Endodermal cell (in vitro differentiated cells): ENCODE measurements around the gene CHCHD5. TPM values are rescaled to one million over a fixed set of nuclear protein-coding genes. Genes with fewer than 3 reads are reported as not detected.
"Not testable (repeated sequence)": the region's sequence is repeated elsewhere in the genome, so short reads cannot be mapped to it uniquely, and the experiment has no call there.

Source experiments
- DNase-seq: peaks from one replicate; pipeline ENCODE4 v3.0.0-alpha.2; 2017
- H3K27ac ChIP-seq: 2 replicates; pipeline ENCODE4 v1.5.1; 2013; ENCODE audit warnings: mild to moderate bottlenecking, low read depth, low read length, moderate library complexity
- H3K27me3 ChIP-seq: 2 replicates; pipeline ENCODE4 v1.6.1; 2013; ENCODE audit warnings: mild to moderate bottlenecking, low read length, moderate library complexity; ENCODE audit not compliant: insufficient read depth, control insufficient read depth, poor library complexity, severe bottlenecking
- H3K36me3 ChIP-seq: 2 replicates; pipeline ENCODE4 v1.7.0; 2013; ENCODE audit warnings: mild to moderate bottlenecking, low read length, moderate library complexity; ENCODE audit not compliant: control insufficient read depth, insufficient read depth
- H3K4me1 ChIP-seq: one replicate; pipeline ENCODE4 v1.7.0; 2013; ENCODE audit warnings: low read length; ENCODE audit not compliant: control insufficient read depth, insufficient read depth
- H3K4me3 ChIP-seq: 2 replicates; pipeline ENCODE4 v1.5.1; 2013; ENCODE audit warnings: mild to moderate bottlenecking, low read length, moderate library complexity
- H3K9ac ChIP-seq: 2 replicates; pipeline ENCODE4 v1.6.1; 2013; ENCODE audit warnings: mild to moderate bottlenecking, low read length, moderate library complexity; ENCODE audit not compliant: poor library complexity, severe bottlenecking; ENCODE audit errors: extremely low read depth
- H3K9me3 ChIP-seq: 2 replicates; pipeline ENCODE4 v1.6.1; 2013; ENCODE audit warnings: mild to moderate bottlenecking, low read length, moderate library complexity; ENCODE audit not compliant: control insufficient read depth
- H3K27ac Mint-ChIP-seq: 2 replicates; pipeline ENCODE4 v1.8.0; 2020; ENCODE audit warnings: mixed read lengths
- H3K27me3 Mint-ChIP-seq: 2 replicates; pipeline ENCODE4 v1.8.0; 2021; ENCODE audit warnings: mild to moderate bottlenecking, mixed read lengths; ENCODE audit not compliant: insufficient read depth
- H3K36me3 Mint-ChIP-seq: 2 replicates; pipeline ENCODE4 v1.8.0; 2020; ENCODE audit warnings: low read depth, mixed read lengths
- H3K4me1 Mint-ChIP-seq: 2 replicates; pipeline ENCODE4 v1.8.0; 2020; ENCODE audit warnings: mixed read lengths
- H3K4me3 Mint-ChIP-seq: 2 replicates; pipeline ENCODE4 v1.8.0; 2020; ENCODE audit warnings: mild to moderate bottlenecking, moderate library complexity, mixed read lengths
- H3K9me3 Mint-ChIP-seq: 2 replicates; pipeline ENCODE4 v1.8.0; 2020; ENCODE audit warnings: mild to moderate bottlenecking, mixed read lengths
- WGBS, 2 experiments: methylation state at CpG; one replicate each; pipeline versions ENCODE4 v1.1.5 to v1.1.7; 2013; ENCODE audit warnings: missing lambda C conversion rate in 2 of 2, mixed read lengths in 1 of 2; ENCODE audit not compliant: insufficient coverage in 1 of 2, insufficient read length in 1 of 2; 5-methylcytosine and 5-hydroxymethylcytosine counted together
- total RNA-seq, 2 donors: library from RNA; stranded (reverse); fragmentation: NEBNext Ultra II Directional in 1 of 2; extraction: Animal tissue kit (Norgen Biotek cat#: 25700) in 1 of 2; gene quantifications; 2 replicates in 1 of 2; 3 replicates in 1 of 2; pipeline ENCODE4 v1.2.1, GENCODE V29; 2021
- TF ChIP-seq, protein P1 (sequence below): fragments of 200-600 bp; sonication (generic); conservative IDR thresholded peaks from 2 replicates; pipeline ENCODE4 v1.5.0; 2021; ENCODE audit warnings: antibody characterized with exemption, mild to moderate bottlenecking

CHCHD5 gene
- total RNA-seq, 2 donors from 2014 or later: 39.1 to 48.2 TPM

GRCh38 chr2:112548980-112549379 is 35.4 kb upstream of the CHCHD5 start:
- Histone ChIP-seq H3K4me1 (no peaks in the 10 kb centered on the region), H3K4me3 (no peak overlapping the region), H3K27ac (no peak overlapping the region), H3K9me3 (no peaks in the 10 kb centered on the region), H3K9ac (no peak overlapping the region), H3K36me3 (peaks cover 72% of the 10 kb centered on the region), H3K27me3 (no peaks in the 10 kb centered on the region)
- no peak overlapping the region for H3K4me3 Mint-ChIP-seq
- DNase-seq: no peak
- peaks cover 56% of the 10 kb centered on the region for H3K36me3 Mint-ChIP-seq
- TF ChIP-seq, protein P1, sequence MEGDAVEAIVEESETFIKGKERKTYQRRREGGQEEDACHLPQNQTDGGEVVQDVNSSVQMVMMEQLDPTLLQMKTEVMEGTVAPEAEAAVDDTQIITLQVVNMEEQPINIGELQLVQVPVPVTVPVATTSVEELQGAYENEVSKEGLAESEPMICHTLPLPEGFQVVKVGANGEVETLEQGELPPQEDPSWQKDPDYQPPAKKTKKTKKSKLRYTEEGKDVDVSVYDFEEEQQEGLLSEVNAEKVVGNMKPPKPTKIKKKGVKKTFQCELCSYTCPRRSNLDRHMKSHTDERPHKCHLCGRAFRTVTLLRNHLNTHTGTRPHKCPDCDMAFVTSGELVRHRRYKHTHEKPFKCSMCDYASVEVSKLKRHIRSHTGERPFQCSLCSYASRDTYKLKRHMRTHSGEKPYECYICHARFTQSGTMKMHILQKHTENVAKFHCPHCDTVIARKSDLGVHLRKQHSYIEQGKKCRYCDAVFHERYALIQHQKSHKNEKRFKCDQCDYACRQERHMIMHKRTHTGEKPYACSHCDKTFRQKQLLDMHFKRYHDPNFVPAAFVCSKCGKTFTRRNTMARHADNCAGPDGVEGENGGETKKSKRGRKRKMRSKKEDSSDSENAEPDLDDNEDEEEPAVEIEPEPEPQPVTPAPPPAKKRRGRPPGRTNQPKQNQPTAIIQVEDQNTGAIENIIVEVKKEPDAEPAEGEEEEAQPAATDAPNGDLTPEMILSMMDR: no peak
- H3K9me3 Mint-ChIP-seq: no peaks in the 10 kb centered on the region
- H3K27me3 Mint-ChIP-seq: no peaks in the 10 kb centered on the region
- H3K4me1 Mint-ChIP-seq: no peaks in the 10 kb centered on the region
- 97 to 100% methylated on average over 2 of the region's 2 CpGs for WGBS, 2 experiments
- H3K27ac Mint-ChIP-seq: no peak overlapping the region

GRCh38 chr2:112566104-112566503 is 18.3 kb upstream of the CHCHD5 start:
- H3K27ac ChIP-seq: no peak overlapping the region
- H3K9me3 ChIP-seq: no peaks in the 10 kb centered on the region
- no peak overlapping the region for H3K4me3 Mint-ChIP-seq
- TF ChIP-seq, protein P1: no peak
- H3K9me3 Mint-ChIP-seq: no peaks in the 10 kb centered on the region
- no peaks in the 10 kb centered on the region for H3K27me3 Mint-ChIP-seq
- H3K36me3 Mint-ChIP-seq: peaks cover 80% of the 10 kb centered on the region
- 91 to 98% methylated on average over 2 to 3 of the region's 3 CpGs for WGBS, 2 experiments
- no peaks in the 10 kb centered on the region for H3K4me1 Mint-ChIP-seq
- no peak overlapping the region for H3K4me3 ChIP-seq
- peaks cover 80% of the 10 kb centered on the region for H3K36me3 ChIP-seq
- no peak overlapping the region for H3K27ac Mint-ChIP-seq
- H3K9ac ChIP-seq: no peak overlapping the region
- no peaks in the 10 kb centered on the region for H3K4me1 ChIP-seq
- no peaks in the 10 kb centered on the region for H3K27me3 ChIP-seq
- no peak for DNase-seq

DNA sequence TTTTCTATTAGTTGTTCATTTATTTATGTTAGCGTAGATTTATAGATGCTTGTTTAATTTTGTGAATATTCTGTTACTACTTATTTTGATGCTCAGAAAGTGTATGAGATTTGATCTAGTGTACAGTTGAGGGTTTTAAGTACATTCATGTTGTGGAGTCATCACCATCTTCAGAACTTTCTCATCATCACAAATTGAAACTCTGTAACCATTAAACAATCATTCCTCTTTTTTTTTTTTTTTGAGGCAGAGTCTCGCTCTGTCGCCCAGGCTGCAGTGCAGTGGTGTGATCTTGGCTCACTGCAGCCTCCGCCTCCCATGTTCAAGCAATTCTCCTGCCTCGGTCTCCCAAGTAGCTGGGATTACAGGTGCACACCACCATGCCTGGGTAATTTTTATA is 17.9 kb upstream of the CHCHD5 start:
- WGBS, 2 experiments: 87 to 98% methylated on average over 3 to 5 of the region's 5 CpGs
- H3K36me3 Mint-ChIP-seq: peaks cover 80% of the 10 kb centered on the region

DNA sequence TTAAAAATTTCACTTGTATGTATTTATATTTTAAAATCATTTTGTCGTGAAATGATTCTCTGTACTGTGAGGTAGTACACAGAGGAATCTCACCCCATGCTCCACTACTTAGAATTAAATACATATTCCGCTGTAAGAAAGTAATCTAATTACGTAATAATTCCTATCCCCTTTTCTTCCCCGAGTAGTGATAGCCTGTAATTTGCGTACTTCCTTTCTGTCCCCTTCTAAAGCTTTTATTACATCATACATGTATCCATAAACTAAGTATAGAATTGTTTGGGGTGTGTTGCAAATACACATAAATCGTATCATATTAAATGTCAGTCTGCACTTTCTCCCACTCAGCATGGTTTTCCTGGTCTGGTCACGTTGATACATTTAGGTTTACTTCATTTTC is 12.4 kb upstream of the CHCHD5 start:
- Mint-ChIP-seq H3K4me3 (no peak overlapping the region), H3K9me3 (no peaks in the 10 kb centered on the region), H3K4me1 (no peaks in the 10 kb centered on the region), H3K36me3 (peaks cover 74% of the 10 kb centered on the region), H3K27ac (no peak overlapping the region), H3K27me3 (no peaks in the 10 kb centered on the region)
- Histone ChIP-seq H3K36me3 (peaks cover 90% of the 10 kb centered on the region), H3K4me3 (no peak overlapping the region), H3K9ac (no peak overlapping the region), H3K4me1 (no peaks in the 10 kb centered on the region), H3K9me3 (no peaks in the 10 kb centered on the region), H3K27ac (no peak overlapping the region), H3K27me3 (no peaks in the 10 kb centered on the region)
- TF ChIP-seq, protein P1: no peak
- DNase-seq: no peak
- 96 to 100% methylated on average over 2 to 5 of the region's 7 CpGs for WGBS, 2 experiments

More for the DNA sequence above, 17.9 kb upstream of the CHCHD5 start:
- not testable (repeated sequence) for H3K27me3 ChIP-seq, H3K27ac Mint-ChIP-seq, H3K9ac ChIP-seq, H3K4me3 Mint-ChIP-seq, H3K4me3 ChIP-seq, H3K4me1 Mint-ChIP-seq, H3K27me3 Mint-ChIP-seq, H3K9me3 Mint-ChIP-seq, H3K9me3 ChIP-seq, H3K4me1 ChIP-seq, DNase-seq, H3K27ac ChIP-seq
- peaks cover 80% of the 10 kb centered on the region for H3K36me3 ChIP-seq
